ENCODE measurements around the gene SPAG5.

Gene SPAG5

DNA sequence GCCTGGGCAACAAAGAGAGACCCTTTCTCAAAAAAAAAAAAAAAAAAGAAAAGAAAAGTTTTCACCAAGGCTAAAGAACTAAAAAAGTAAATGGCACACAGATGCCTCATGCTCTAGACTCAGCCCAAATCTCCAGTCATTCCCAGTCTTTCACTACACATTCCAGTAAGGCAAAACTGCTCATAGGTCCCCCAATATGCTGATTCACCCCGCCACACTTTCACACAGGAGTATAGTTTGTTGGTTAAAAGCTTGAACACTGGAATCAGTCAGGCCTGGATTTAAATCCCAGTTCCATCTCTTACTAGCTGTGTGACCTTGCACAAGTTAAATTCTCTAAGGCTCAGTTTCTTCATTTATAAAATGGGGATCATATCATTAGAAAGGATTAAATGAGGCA lies 29.4 kb downstream of the SPAG5 start:
- H3K9me3 ChIP-seq (ENCODE audit: control insufficient read depth, low read length) = no peaks in the 10 kb centered on the region
- no peak overlapping the region for H4K91ac ChIP-seq (ENCODE audit: low read length)
- H3K27ac ChIP-seq (ENCODE audit: low read length, poor library complexity, severe bottlenecking) = no peak overlapping the region
- H3K18ac ChIP-seq (ENCODE audit: low read depth in 1 of 2, low read length in 2 of 2) = no peak overlapping the region
- H3K23ac ChIP-seq (ENCODE audit: low read length in 2 of 2) = no peak overlapping the region
- no peak overlapping the region for H2BK12ac ChIP-seq (ENCODE audit: low read length in 2 of 2)
- H2BK5ac ChIP-seq (ENCODE audit: low read depth, low read length, poor library complexity, severe bottlenecking) = no peak overlapping the region
- H2AFZ ChIP-seq (ENCODE audit: low read depth, low read length) = no peak overlapping the region
- H3K36me3 ChIP-seq (ENCODE audit: control insufficient read depth in 1 of 2, insufficient read depth in 2 of 2, low read depth in 1 of 2, low read length in 2 of 2) = peaks cover 6 to 10% of the 10 kb centered on the region in 2 experiments
- H3K9ac ChIP-seq (ENCODE audit: low read length) = no peak overlapping the region
- WGBS = 100% methylated on average over 1 of the region's 1 CpG
- peaks cover 17% of the 10 kb centered on the region for H3K79me1 ChIP-seq (replicated peaks; ENCODE audit: low read length, poor library complexity, severe bottlenecking)
- H3K4ac ChIP-seq (ENCODE audit: low read depth in 1 of 2, low read length in 2 of 2) = no peak overlapping the region
- no peak overlapping the region for H2BK120ac ChIP-seq (ENCODE audit: low read depth, low read length)
- H4K8ac ChIP-seq (ENCODE audit: low read length) = no peak overlapping the region
- no peak overlapping the region for H3K14ac ChIP-seq (ENCODE audit: low read length in 2 of 2)
- no peak overlapping the region for H2BK15ac ChIP-seq (ENCODE audit: low read depth, poor library complexity, severe bottlenecking)
- no peak for DNase-seq
- H3K27me3 ChIP-seq (ENCODE audit: control insufficient read depth in 1 of 2, insufficient read depth in 1 of 2, low read length in 2 of 2) = no peaks in the 10 kb centered on the region
- no peak overlapping the region for H2AK5ac ChIP-seq (ENCODE audit: low read length, severe bottlenecking)
- H3K4me2 ChIP-seq (ENCODE audit: low read length, poor library complexity, severe bottlenecking) = no peak overlapping the region
- H3K4me1 ChIP-seq (ENCODE audit: control insufficient read depth, insufficient read depth, low read depth, low read length) = peaks cover 10% of the 10 kb centered on the region
- H3K4me3 ChIP-seq (ENCODE audit: insufficient read depth in 1 of 2, low read depth in 1 of 2, low read length in 2 of 2) = no peak overlapping the region

DNA sequence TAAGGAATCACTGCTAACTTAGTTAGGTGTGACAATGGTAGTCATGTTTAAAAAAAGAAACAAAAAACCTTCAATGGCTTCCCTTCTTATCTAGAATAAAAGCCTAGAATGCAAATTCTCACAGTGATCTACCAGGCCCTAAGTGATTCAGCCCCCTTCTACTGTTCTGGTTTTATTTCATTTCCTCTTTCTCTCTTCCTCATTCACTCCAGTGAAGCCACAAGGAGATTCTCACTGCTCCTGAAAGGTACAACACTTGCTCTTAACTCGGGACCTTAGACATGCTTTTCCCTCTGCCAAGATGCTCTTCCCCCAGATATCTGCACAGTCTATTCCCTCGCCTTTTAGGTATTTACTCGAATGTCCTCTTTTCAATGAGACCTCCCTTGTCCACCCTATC lies 31.2 kb downstream of the SPAG5 start:
- H3K23ac ChIP-seq (ENCODE audit: low read length in 2 of 2) = no peak overlapping the region
- H2AK5ac ChIP-seq (ENCODE audit: low read length, severe bottlenecking) = no peak overlapping the region
- H3K18ac ChIP-seq (ENCODE audit: low read depth in 1 of 2, low read length in 2 of 2) = no peak overlapping the region
- no peak overlapping the region for H2BK15ac ChIP-seq (ENCODE audit: low read depth, poor library complexity, severe bottlenecking)
- no peak for DNase-seq
- peaks cover 17% of the 10 kb centered on the region for H3K79me1 ChIP-seq (replicated peaks; ENCODE audit: low read length, poor library complexity, severe bottlenecking)
- H3K4me1 ChIP-seq (ENCODE audit: control insufficient read depth, insufficient read depth, low read depth, low read length) = peaks cover 18% of the 10 kb centered on the region
- H4K91ac ChIP-seq (ENCODE audit: low read length) = no peak overlapping the region
- H3K4ac ChIP-seq (ENCODE audit: low read depth in 1 of 2, low read length in 2 of 2) = no peak overlapping the region
- H3K27me3 ChIP-seq (ENCODE audit: control insufficient read depth in 1 of 2, insufficient read depth in 1 of 2, low read length in 2 of 2) = no peaks in the 10 kb centered on the region
- H3K36me3 ChIP-seq (ENCODE audit: control insufficient read depth in 1 of 2, insufficient read depth in 2 of 2, low read depth in 1 of 2, low read length in 2 of 2) = peaks cover 0 to 16% of the 10 kb centered on the region in 2 experiments
- H2BK120ac ChIP-seq (ENCODE audit: low read depth, low read length) = no peak overlapping the region
- WGBS = 96% methylated on average over 3 of the region's 3 CpGs
- no peak overlapping the region for H3K9ac ChIP-seq (ENCODE audit: low read length)
- no peak overlapping the region for H2BK12ac ChIP-seq (ENCODE audit: low read length in 2 of 2)
- no peak overlapping the region for H2BK5ac ChIP-seq (ENCODE audit: low read depth, low read length, poor library complexity, severe bottlenecking)
- H3K4me3 ChIP-seq (ENCODE audit: insufficient read depth in 1 of 2, low read depth in 1 of 2, low read length in 2 of 2) = no peak overlapping the region
- H3K4me2 ChIP-seq (ENCODE audit: low read length, poor library complexity, severe bottlenecking) = no peak overlapping the region
- H2AFZ ChIP-seq (ENCODE audit: low read depth, low read length) = no peak overlapping the region
- H3K9me3 ChIP-seq (ENCODE audit: control insufficient read depth, low read length) = no peaks in the 10 kb centered on the region
- H3K14ac ChIP-seq (ENCODE audit: low read length in 2 of 2) = no peak overlapping the region
- H3K27ac ChIP-seq (ENCODE audit: low read length, poor library complexity, severe bottlenecking) = no peak overlapping the region
- no peak overlapping the region for H4K8ac ChIP-seq (ENCODE audit: low read length)

DNA sequence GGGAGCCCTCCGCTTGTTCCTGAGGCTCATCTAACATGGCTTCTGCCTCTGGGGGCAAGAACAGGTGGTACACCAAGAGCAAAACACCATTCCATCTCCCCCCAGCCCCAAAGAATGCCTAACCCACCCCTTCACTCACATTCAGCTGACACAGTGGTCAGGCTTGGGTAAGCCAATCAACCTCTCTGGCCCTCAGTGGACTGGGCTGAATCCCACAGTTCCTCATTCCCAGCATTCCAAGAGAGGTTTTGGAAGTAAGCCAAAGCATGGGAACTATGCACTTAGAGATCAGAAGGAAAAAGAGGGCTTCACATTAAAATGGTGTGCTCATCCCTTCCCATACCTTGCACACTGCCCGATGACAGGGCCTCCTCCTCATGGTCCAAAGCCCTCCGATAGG lies 35.4 kb downstream of the SPAG5 start:
- Histone ChIP-seq H3K14ac (ENCODE audit: low read length in 2 of 2) (no peak overlapping the region), H2BK15ac (ENCODE audit: low read depth, poor library complexity, severe bottlenecking) (no peak overlapping the region), H3K4ac (ENCODE audit: low read depth in 1 of 2, low read length in 2 of 2) (no peak overlapping the region), H4K91ac (ENCODE audit: low read length) (peak overlapping the region; percentile 28), H2AFZ (ENCODE audit: low read depth, low read length) (no peak overlapping the region), H3K79me1 (replicated peaks; ENCODE audit: low read length, poor library complexity, severe bottlenecking) (peaks cover 16% of the 10 kb centered on the region), H3K23ac (ENCODE audit: low read length in 2 of 2) (no peak overlapping the region), H3K27ac (ENCODE audit: low read length, poor library complexity, severe bottlenecking) (peak overlapping the region; percentile 83), H2BK120ac (ENCODE audit: low read depth, low read length) (no peak overlapping the region), H3K36me3 (ENCODE audit: control insufficient read depth in 1 of 2, insufficient read depth in 2 of 2, low read depth in 1 of 2, low read length in 2 of 2) (peaks cover 13 to 39% of the 10 kb centered on the region in 2 experiments), H2BK5ac (ENCODE audit: low read depth, low read length, poor library complexity, severe bottlenecking) (no peak overlapping the region), H3K9me3 (ENCODE audit: control insufficient read depth, low read length) (no peaks in the 10 kb centered on the region), H2BK12ac (ENCODE audit: low read length in 2 of 2) (peak overlapping the region in 1 of 2 experiments; percentile 49), H4K8ac (ENCODE audit: low read length) (peak overlapping the region; percentile 31), H3K27me3 (ENCODE audit: control insufficient read depth in 1 of 2, insufficient read depth in 1 of 2, low read length in 2 of 2) (no peaks in the 10 kb centered on the region), H3K4me3 (ENCODE audit: insufficient read depth in 1 of 2, low read depth in 1 of 2, low read length in 2 of 2) (no peak overlapping the region), H3K4me2 (ENCODE audit: low read length, poor library complexity, severe bottlenecking) (no peak overlapping the region), H2AK5ac (ENCODE audit: low read length, severe bottlenecking) (peak overlapping the region; percentile 66), H3K4me1 (ENCODE audit: control insufficient read depth, insufficient read depth, low read depth, low read length) (peaks cover 12% of the 10 kb centered on the region), H3K9ac (ENCODE audit: low read length) (no peak overlapping the region), H3K18ac (ENCODE audit: low read depth in 1 of 2, low read length in 2 of 2) (no peak overlapping the region)
- peak; percentile 70 for DNase-seq
- WGBS = 87% methylated on average over 3 of the region's 3 CpGs

DNA sequence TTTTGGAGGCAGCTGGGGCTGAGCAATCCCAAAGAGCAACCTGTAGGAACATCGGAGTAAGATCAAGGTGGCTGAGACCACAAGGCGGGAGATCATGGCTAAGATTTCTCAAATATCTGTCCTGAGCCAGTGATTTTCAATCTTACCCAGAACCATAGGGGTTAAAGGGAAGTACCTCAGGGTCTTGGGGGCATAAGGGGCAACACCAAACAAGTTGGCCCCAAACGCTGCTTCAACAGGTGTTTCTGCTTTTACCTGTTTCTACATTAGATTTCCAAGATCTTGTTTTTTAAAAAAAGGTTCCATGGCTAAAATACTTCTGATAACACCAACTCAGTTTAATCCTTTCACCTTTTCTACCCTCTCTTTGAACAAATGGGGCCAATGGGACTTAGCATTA lies 43.8 kb downstream of the SPAG5 start:
- no peak overlapping the region for H3K14ac ChIP-seq (ENCODE audit: low read length in 2 of 2)
- no peak overlapping the region for H3K9ac ChIP-seq (ENCODE audit: low read length)
- H4K8ac ChIP-seq (ENCODE audit: low read length) = no peak overlapping the region
- no peak overlapping the region for H2BK15ac ChIP-seq (ENCODE audit: low read depth, poor library complexity, severe bottlenecking)
- H3K27ac ChIP-seq (ENCODE audit: low read length, poor library complexity, severe bottlenecking) = no peak overlapping the region
- no peak overlapping the region for H3K4ac ChIP-seq (ENCODE audit: low read depth in 1 of 2, low read length in 2 of 2)
- no peak overlapping the region for H2BK120ac ChIP-seq (ENCODE audit: low read depth, low read length)
- H3K27me3 ChIP-seq (ENCODE audit: control insufficient read depth in 1 of 2, insufficient read depth in 1 of 2, low read length in 2 of 2) = no peaks in the 10 kb centered on the region
- H3K79me1 ChIP-seq (replicated peaks; ENCODE audit: low read length, poor library complexity, severe bottlenecking) = peaks cover 22% of the 10 kb centered on the region
- no peaks in the 10 kb centered on the region for H3K9me3 ChIP-seq (ENCODE audit: control insufficient read depth, low read length)
- WGBS = 91% methylated on average over 2 of the region's 3 CpGs
- no peak overlapping the region for H3K23ac ChIP-seq (ENCODE audit: low read length in 2 of 2)
- H3K18ac ChIP-seq (ENCODE audit: low read depth in 1 of 2, low read length in 2 of 2) = no peak overlapping the region
- H3K36me3 ChIP-seq (ENCODE audit: control insufficient read depth in 1 of 2, insufficient read depth in 2 of 2, low read depth in 1 of 2, low read length in 2 of 2) = peaks cover 41 to 63% of the 10 kb centered on the region in 2 experiments
- H2AK5ac ChIP-seq (ENCODE audit: low read length, severe bottlenecking) = no peak overlapping the region
- no peak overlapping the region for H3K4me2 ChIP-seq (ENCODE audit: low read length, poor library complexity, severe bottlenecking)
- H3K4me1 ChIP-seq (ENCODE audit: control insufficient read depth, insufficient read depth, low read depth, low read length) = peaks cover 9% of the 10 kb centered on the region
- H2BK5ac ChIP-seq (ENCODE audit: low read depth, low read length, poor library complexity, severe bottlenecking) = no peak overlapping the region
- no peak overlapping the region for H4K91ac ChIP-seq (ENCODE audit: low read length)
- H3K4me3 ChIP-seq (ENCODE audit: insufficient read depth in 1 of 2, low read depth in 1 of 2, low read length in 2 of 2) = no peak overlapping the region
- H2BK12ac ChIP-seq (ENCODE audit: low read length in 2 of 2) = no peak overlapping the region
- no peak overlapping the region for H2AFZ ChIP-seq (ENCODE audit: low read depth, low read length)
- DNase-seq = no peak

All from mesenchymal stem cell (in vitro differentiated cells and primary cell).